GM19395 (cell line): ENCODE data around the gene CLDN25.

Experiments
- ATAC-seq: cut with Tn5 transposase; IDR thresholded peaks from one replicate; pipeline ENCODE4 v1.9.1; 2021; ENCODE audit warnings: mild to moderate bottlenecking, moderate library complexity; ENCODE audit not compliant: unreplicated experiment

Gene CLDN25

DNA sequence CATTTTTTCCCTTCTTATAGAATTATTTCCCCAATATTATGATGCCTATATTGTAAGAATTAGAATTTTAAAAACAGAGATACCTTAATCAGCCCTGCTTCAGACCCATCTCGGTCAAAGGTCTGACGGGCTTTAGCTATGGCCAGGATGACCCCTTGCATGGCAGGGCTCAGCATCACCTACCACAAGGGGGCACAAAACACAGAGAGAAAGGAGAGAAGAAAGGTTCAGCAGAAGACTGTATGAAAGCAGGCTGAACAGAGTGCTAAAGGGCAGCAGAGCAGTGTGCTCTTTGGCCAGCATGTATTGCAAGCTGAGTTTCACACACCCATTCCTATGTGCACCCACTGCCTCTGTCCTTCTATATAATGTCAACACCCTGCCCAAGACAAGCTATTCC lies 26.8 kb downstream of the CLDN25 start:
- no peak for ATAC-seq

DNA sequence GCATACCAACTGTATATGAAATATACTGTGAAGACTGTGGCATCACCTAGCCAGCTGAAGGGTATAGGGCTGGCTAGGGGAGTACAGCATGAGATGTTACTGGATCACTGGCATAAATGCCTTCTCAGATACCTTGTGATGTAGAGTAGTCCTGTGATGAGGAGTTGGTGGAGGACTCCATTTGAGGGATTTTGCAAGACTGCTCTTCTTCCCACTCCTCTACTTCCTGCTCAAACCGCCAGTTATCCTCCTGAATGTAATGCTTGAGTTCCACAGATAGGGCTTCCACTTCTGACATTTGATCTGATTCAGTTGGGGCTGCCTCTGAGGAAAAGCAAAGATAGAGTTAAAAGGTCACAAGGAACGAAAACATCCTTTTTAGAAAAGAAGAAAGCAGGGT lies 29.3 kb downstream of the CLDN25 start:
- no peak for ATAC-seq

DNA sequence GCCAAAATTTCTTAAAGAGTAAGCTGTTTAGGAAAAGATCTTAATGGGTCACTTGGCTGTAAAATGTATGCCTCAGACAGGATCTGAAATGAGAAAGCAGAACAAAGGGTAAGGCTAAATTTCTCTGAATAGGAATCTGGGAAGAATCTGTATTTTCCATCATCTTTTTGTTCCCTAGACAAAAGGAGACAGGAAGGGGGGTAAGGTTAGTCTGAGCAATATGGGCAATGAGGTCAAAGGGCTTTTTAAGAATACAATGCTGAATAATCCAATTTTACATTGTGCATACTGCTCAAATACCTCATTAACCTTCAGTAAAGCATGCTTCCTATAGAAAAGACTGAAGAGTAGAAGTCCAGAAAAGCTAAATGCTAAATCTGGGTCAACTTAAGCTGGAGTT lies 34.6 kb downstream of the CLDN25 start:
- ATAC-seq: no peak

DNA sequence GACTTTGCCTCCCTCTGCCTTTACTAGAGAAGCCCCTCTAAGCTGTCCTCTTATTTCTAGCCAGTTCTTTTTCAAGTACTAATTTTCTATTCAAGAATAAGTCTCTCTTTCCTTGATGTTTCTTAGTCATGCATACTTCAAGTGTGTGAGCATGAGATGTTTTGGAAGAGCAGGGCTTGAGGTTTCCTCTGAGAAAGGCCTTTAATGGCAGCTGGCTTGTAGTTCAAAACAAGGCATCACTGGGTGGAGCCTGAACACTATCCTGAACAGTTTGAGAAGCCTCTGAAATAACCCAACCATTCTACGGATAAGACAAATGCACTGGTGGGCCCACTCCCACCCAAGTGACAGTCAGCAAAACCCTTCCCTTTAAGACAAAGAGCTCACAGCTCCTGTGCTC lies 37.6 kb downstream of the CLDN25 start:
- no peak for ATAC-seq

DNA sequence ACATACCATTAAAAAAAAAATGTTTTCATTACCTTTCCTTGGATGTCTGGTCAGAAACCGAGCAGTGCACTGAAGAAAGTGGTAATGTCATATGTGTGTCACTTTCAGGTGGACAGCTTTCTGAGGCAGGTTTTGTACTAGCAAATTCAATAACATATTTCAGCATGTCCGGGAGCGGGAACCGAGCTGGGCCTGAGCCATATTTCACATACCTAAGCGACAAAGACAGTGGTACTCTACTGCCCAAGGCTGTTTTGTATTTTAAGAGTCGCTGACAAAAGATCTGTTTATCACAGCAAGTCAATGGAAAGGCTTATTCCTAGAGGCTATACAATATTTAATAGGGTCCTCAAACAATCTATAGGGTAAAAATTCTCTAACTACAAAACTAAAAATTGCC lies 38.0 kb downstream of the CLDN25 start:
- no peak for ATAC-seq

DNA sequence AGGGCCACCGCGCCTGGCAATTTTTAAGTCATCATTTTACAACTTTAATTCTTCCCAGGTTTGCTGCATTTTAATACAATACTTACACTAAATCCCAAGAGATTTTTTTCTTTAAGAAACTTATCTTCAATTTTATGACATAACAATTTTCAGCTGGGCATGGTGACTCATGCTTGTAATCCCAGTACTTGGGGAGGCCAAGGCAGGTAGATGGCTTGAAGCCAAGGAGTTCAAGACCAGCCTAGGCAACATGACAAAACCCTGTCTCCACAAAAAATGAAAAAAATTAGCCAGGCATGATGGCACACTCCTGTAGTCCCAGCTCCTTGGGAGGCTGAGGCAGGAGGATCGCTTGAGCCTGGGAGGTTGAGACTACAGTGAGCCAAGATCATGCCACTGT lies 38.8 kb downstream of the CLDN25 start:
- no peak for ATAC-seq

DNA sequence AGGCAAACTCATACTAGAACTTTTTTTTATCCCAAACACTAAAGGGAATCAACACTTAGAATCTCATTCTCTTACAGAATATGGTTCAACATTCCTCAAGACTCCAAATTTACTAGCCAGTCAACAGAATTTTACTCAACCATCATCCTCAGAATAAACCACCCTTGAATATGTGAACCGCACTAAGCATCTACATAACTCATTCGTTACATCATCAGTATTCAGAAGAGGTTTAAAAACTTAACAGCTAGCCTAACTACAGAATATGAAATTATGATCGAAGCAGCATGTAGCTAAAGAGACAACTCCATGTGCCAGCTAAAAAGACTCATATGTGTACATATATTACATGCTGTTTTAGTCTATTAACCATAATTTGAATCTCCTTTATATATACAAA lies 47.9 kb downstream of the CLDN25 start:
- no peak for ATAC-seq

DNA sequence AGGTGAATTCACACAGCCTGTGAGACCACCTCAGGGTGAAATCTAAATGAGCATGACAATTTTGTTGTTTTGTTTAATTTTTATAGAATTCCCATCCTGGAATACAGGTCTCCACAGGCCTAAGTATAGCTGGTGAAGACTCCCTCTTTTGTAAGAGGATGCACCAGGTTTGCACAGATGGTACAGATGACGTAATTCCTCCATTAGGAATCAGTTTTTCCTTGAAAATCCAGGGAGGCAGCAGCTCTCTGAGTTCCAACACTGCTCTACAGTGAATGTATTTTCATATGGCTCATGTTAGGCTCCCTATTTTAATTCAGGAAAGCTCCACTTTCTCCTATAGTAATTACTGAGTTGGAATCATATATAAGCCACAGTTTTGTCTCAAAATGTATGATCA lies 48.6 kb downstream of the CLDN25 start:
- no peak for ATAC-seq

DNA sequence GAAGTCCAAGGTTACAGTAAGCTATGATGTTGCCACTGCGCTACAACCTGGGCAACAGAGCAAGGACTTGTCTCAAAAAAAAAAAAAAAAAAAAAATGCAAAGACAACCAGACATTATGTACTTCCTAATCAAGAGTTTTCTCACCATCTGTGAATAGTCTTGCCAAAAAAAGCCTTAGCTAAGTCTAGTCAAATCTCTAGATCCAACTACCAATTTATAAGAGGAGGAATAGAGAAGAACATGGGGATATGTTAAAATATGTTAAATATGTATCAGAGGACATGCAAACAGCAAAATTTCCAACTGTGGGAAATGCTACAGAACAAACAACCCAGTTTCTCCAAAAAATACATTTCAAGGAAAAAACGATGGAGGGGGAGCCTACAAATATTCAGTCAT lies 50.2 kb downstream of the CLDN25 start:
- no peak for ATAC-seq
